IMR-90 (cell line): ENCODE results near the gene SERP1. TPM values are rescaled to one million over a fixed set of nuclear protein-coding genes. Genes with fewer than 3 reads are reported as not detected.
A peak's percentile ranks its signal among the peaks of the same experiment; 100 is the strongest.

Experiments
- ATAC-seq: fragments of 200-7000 bp; cut with Tn5 transposase; 2 replicates; pipeline ENCODE4 v1.9.1; 2020; ENCODE audit warnings: low read depth, mild to moderate bottlenecking, moderate library complexity
- BruUV-seq: library from RNA; stranded (reverse); fragments of 400-500 nt; replicated peaks from 2 replicates; lab custom pipeline; 2021; lab: Mats Ljungman, UMichigan
- CTCF ChIA-PET: fragments of 300-600 bp; formaldehyde crosslinking; extraction: SDS; loops from one replicate; lab custom pipeline; 2021; ENCODE audit warnings: antibody characterized with exemption; lab: Yijun Ruan, JAX
- POLR2A ChIA-PET: fragments of 300-600 bp; sonication (Branson Sonifier 250); formaldehyde crosslinking; loops from one replicate; lab custom pipeline; 2022; ENCODE audit warnings: antibody characterized with exemption; ENCODE audit not compliant: unreplicated experiment; lab: Charles Lee
- DNase-seq: peaks from one replicate; pipeline ENCODE4 v3.0.0; 2013
- H2AFZ ChIP-seq: replicated peaks from 2 replicates; pipeline ENCODE3; 2013; ENCODE audit warnings: low read length, mild to moderate bottlenecking; ENCODE audit not compliant: poor library complexity
- H2AK5ac ChIP-seq: 2 replicates; pipeline ENCODE4 v1.6.1; 2013; ENCODE audit warnings: low read depth, low read length, inconsistent platforms
- H2AK9ac ChIP-seq: replicated peaks from 2 replicates; pipeline ENCODE3; 2013; ENCODE audit warnings: mild to moderate bottlenecking, low read depth, low read length, moderate library complexity; ENCODE audit not compliant: poor library complexity
- H2BK120ac ChIP-seq: 2 replicates; pipeline ENCODE4 v1.6.1; 2013; ENCODE audit warnings: low read depth, low read length, inconsistent platforms
- H2BK15ac ChIP-seq: 3 replicates; pipeline ENCODE4 v1.6.1; 2013; ENCODE audit warnings: low read depth, low read length, inconsistent platforms
- H2BK20ac ChIP-seq: 2 replicates; pipeline ENCODE4 v1.6.1; 2013; ENCODE audit warnings: low read depth, mild to moderate bottlenecking, inconsistent platforms, low read length, moderate library complexity
- H2BK5ac ChIP-seq: 2 replicates; pipeline ENCODE4 v1.6.1; 2013; ENCODE audit warnings: mild to moderate bottlenecking, low read depth, low read length, inconsistent platforms; ENCODE audit not compliant: poor library complexity, severe bottlenecking
- H3K14ac ChIP-seq: replicated peaks from 2 replicates; pipeline ENCODE4 v1.6.1; 2013; ENCODE audit warnings: low read depth, low read length, inconsistent platforms
- H3K18ac ChIP-seq: 2 replicates; pipeline ENCODE4 v1.6.1; 2013; ENCODE audit warnings: low read depth, low read length, control low read depth
- H3K23ac ChIP-seq: 2 replicates; pipeline ENCODE4 v1.6.1; 2013; ENCODE audit warnings: low read depth, low read length, inconsistent platforms
- H3K27ac ChIP-seq: 2 replicates; pipeline ENCODE4 v1.5.1; 2013; ENCODE audit warnings: mild to moderate bottlenecking, control low read depth, low read length; ENCODE audit not compliant: insufficient read depth
- H3K27me3 ChIP-seq: 2 replicates; pipeline ENCODE4 v1.6.1; 2013; ENCODE audit warnings: low read length; ENCODE audit not compliant: control insufficient read depth, insufficient read depth
- H3K36me3 ChIP-seq: 2 replicates; pipeline ENCODE4 v1.6.1; 2013; ENCODE audit warnings: low read length, mixed read lengths; ENCODE audit not compliant: control insufficient read depth, insufficient read depth
- H3K4ac ChIP-seq: 2 replicates; pipeline ENCODE4 v1.6.1; 2013; ENCODE audit warnings: low read depth, low read length, inconsistent platforms
- H3K4me1 ChIP-seq: 2 replicates; pipeline ENCODE4 v1.6.1; 2013; ENCODE audit warnings: low read length, mixed read lengths; ENCODE audit not compliant: control insufficient read depth, insufficient read depth
- H3K4me2 ChIP-seq: 2 replicates; pipeline ENCODE4 v1.6.1; 2013; ENCODE audit warnings: low read depth, mild to moderate bottlenecking, control low read depth, low read length, moderate library complexity
- H3K4me3 ChIP-seq: 2 replicates; pipeline ENCODE4 v1.5.1; 2013; ENCODE audit warnings: low read depth, mild to moderate bottlenecking, control low read depth, low read length, moderate library complexity; ENCODE audit not compliant: insufficient read depth
- H3K56ac ChIP-seq: 2 replicates; pipeline ENCODE4 v1.6.1; 2013; ENCODE audit warnings: low read length, inconsistent platforms; ENCODE audit not compliant: insufficient read depth; ENCODE audit errors: extremely low read depth
- H3K79me1 ChIP-seq, 2 experiments: 2 replicates each; pipeline ENCODE4 v1.6.1; 2013; ENCODE audit warnings: low read length in 2 of 2, inconsistent platforms in 1 of 2, low read depth in 1 of 2
- H3K9ac ChIP-seq: 2 replicates; pipeline ENCODE4 v1.6.1; 2013; ENCODE audit warnings: low read depth, low read length, control low read depth
- H3K9me1 ChIP-seq: 2 replicates; pipeline ENCODE4 v1.6.1; 2013; ENCODE audit warnings: low read length, inconsistent platforms; ENCODE audit not compliant: insufficient read depth
- H3K9me3 ChIP-seq: 2 replicates; pipeline ENCODE4 v1.6.1; 2013; ENCODE audit warnings: low read length; ENCODE audit not compliant: control insufficient read depth, insufficient read depth
- H4K20me1 ChIP-seq: 2 replicates; pipeline ENCODE4 v1.6.1; 2013; ENCODE audit warnings: low read length, inconsistent platforms; ENCODE audit not compliant: insufficient read depth
- H4K5ac ChIP-seq: 2 replicates; pipeline ENCODE4 v1.6.1; 2013; ENCODE audit warnings: mild to moderate bottlenecking, low read depth, low read length, control low read depth
- H4K8ac ChIP-seq, 2 experiments: 2 replicates each; pipeline ENCODE4 v1.6.1; 2013; ENCODE audit warnings: low read depth in 2 of 2, low read length in 2 of 2, control low read depth in 1 of 2, inconsistent platforms in 1 of 2
- H4K91ac ChIP-seq: 2 replicates; pipeline ENCODE4 v1.6.1; 2013; ENCODE audit warnings: low read depth, low read length, inconsistent platforms; ENCODE audit not compliant: insufficient read depth
- FOS ChIP-seq: fragments of 150-350 bp; IDR thresholded peaks from 2 replicates; pipeline ENCODE4 v1.6.1; 2016; ENCODE audit warnings: low read depth, low read length
- MXI1 ChIP-seq: IDR thresholded peaks from 2 replicates; pipeline ENCODE4 v1.6.1; 2012; ENCODE audit warnings: low read depth, mild to moderate bottlenecking, low read length, moderate library complexity, borderline replicate concordance
- NFE2L2 ChIP-seq: fragments of 150-350 bp; IDR thresholded peaks from 2 replicates; pipeline ENCODE4 v1.6.1; 2016; ENCODE audit warnings: low read depth, mild to moderate bottlenecking, low read length
- POLR2A ChIP-seq: IDR thresholded peaks from 2 replicates; pipeline ENCODE4 v1.6.1; 2012; ENCODE audit warnings: mild to moderate bottlenecking, low read depth, low read length
- RFX5 ChIP-seq: IDR thresholded peaks from 2 replicates; pipeline ENCODE4 v1.8.0; 2012; ENCODE audit warnings: low read depth, mild to moderate bottlenecking, low read length, moderate library complexity
- WGBS, 2 experiments: methylation state at CpG; one replicate each; pipeline versions ENCODE4 v1.1.5 to v1.1.7; 2013; ENCODE audit warnings: missing lambda C conversion rate in 2 of 2; ENCODE audit not compliant: insufficient read length in 1 of 2; ENCODE audit errors: extremely low coverage in 2 of 2; 5-methylcytosine and 5-hydroxymethylcytosine counted together
- dilution Hi-C: fragments of 300-500 bp; cut with HindIII; formaldehyde crosslinking; loops from one replicate; pipeline ENCODE4 v1.14.3; 2018; ENCODE audit warnings: low sequenced_read_pairs; ENCODE audit not compliant: unreplicated experiment
- in situ Hi-C: fragments of 300-500 bp; cut with MboI; formaldehyde crosslinking; loops from 3 replicates; pipeline ENCODE4 v1.14.3; 2019; ENCODE audit warnings: low sequenced_read_pairs, inconsistent platforms, mixed read lengths
- intact Hi-C: fragments of 100-400 bp; cut with micrococcal nuclease; formaldehyde crosslinking; loops from 2 replicates; pipeline ENCODE4 v1.10.0; 2022
- polyA plus RNA-seq, 3 experiments: library from polyadenylated mRNA; depleted of rRNA; stranded (reverse); fragments of >200 nt; gene quantifications; 2 replicates each; pipeline ENCODE4 v1.2.3, GENCODE V29; 2012; ENCODE audit warnings: low replicate concordance in 1 of 3
- total RNA-seq: library from RNA; depleted of rRNA; stranded (reverse); fragments of >200 nt; gene quantifications from 2 replicates; pipeline ENCODE4 v1.2.3, GENCODE V29; 2012
- TF ChIP-seq, protein P1 (sequence below): fragments of 150-350 bp; IDR thresholded peaks from 2 replicates; pipeline ENCODE4 v1.6.1; 2017; ENCODE audit warnings: mild to moderate bottlenecking, antibody characterized with exemption, low read length, low read depth

Gene SERP1
- total and polyA plus RNA-seq, 2 of the 4 experiments (the other 2 are of a cell fraction), result 64.0 to 73.4 TPM

DNA sequence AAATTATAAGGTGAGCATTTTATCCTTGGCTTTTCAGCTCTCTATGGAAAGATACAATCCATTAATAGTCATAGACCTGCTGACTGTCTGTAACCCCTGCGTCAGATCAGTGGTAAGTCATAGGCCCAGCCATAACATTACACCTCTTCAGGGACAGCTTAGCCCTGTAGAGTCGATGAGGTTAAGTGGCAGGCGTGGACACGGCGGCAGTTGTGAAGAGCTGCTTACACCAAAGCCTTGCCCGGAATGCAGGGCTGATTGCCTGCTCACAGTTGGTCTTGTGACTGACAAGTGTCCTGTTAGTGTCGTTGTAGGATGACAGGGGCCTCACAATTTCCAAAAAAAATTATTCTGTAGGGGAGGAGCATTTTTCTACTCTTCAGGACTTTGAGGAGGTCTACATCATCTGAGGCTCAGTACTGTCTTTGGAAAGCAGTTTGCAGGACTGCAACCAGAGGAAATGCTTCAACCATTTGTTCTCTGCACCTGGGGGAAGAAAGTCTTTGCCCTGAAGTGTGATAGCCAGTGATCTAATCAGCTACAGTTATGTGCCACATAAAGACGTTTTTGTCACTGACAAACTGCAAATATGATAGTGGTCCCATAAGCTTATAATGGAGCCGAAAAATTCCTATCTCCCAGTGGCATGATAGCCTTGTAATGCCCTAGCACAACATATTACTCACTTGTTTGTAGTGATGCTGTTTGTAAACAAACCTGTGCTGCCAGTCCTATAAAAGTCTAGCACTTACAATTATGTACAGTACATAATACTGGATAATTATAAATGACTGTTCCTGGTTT is 41.9 kb upstream of the SERP1 start:
- Histone ChIP-seq H3K4ac (no peak overlapping the region), H2AK5ac (no peak overlapping the region), H3K4me3 (no peak overlapping the region), H2BK15ac (no peak overlapping the region), H4K5ac (no peak overlapping the region), H2BK120ac (no peak overlapping the region), H3K14ac (no peak overlapping the region), H3K27ac (no peak overlapping the region), H3K18ac (no peak overlapping the region), H2AK9ac (no peak overlapping the region), H3K36me3 (peaks cover 10% of the 10 kb centered on the region), H3K9me1 (0 out of 2 replicates have a peak, but pooled peaks cover 2% of the 10 kb centered on the region), H3K56ac (no peak overlapping the region), H3K9me3 (no peaks in the 10 kb centered on the region), H2BK5ac (no peak overlapping the region), H4K91ac (no peak overlapping the region), H3K79me1 (peaks cover 10 to 25% of the 10 kb centered on the region in 2 experiments; a peak in 2 of 4 replicates), H3K27me3 (no peaks in the 10 kb centered on the region), H3K9ac (no peak overlapping the region), H2BK20ac (no peak overlapping the region), H2AFZ (no peak overlapping the region), H4K8ac (no peak overlapping the region), H3K23ac (no peak overlapping the region), H4K20me1 (no peaks in the 10 kb centered on the region), H3K4me1 (0 out of 2 replicates have a peak, but pooled peaks cover 2% of the 10 kb centered on the region), H3K4me2 (no peak overlapping the region)
- POLR2A ChIA-PET, result no interaction called here
- CTCF ChIA-PET, result interaction anchor here (1.0 kb wide), 1 partner anchor 18 kb away, joined by 3 read pairs; no protein-coding TSS in a partner anchor
- intact Hi-C loops, result no loop called here
- in situ Hi-C loops, result no loop called here
- no peak for TF ChIP-seq POLR2A
- TF ChIP-seq FOS, result no peak
- no peak for TF ChIP-seq NFE2L2
- TF ChIP-seq MXI1, result no peak
- TF ChIP-seq, protein P1, sequence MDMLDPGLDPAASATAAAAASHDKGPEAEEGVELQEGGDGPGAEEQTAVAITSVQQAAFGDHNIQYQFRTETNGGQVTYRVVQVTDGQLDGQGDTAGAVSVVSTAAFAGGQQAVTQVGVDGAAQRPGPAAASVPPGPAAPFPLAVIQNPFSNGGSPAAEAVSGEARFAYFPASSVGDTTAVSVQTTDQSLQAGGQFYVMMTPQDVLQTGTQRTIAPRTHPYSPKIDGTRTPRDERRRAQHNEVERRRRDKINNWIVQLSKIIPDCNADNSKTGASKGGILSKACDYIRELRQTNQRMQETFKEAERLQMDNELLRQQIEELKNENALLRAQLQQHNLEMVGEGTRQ, result no peak
- no peak for TF ChIP-seq RFX5
- no TSS peak for BruUV-seq
- DNase-seq (no peak), ATAC-seq (peak; percentile 12; the same call in 1 of the 2 replicates)
- WGBS, 2 experiments, result no CpG with 5 or more reads among the region's 9 CpGs
- dilution Hi-C loops, result no loop called here
